ENCODE results near the gene ZNF124. TPM values are rescaled to one million over a fixed set of nuclear protein-coding genes. Genes with fewer than 3 reads are reported as not detected.

Gene ZNF124
- total and polyA plus RNA-seq, 2 of the 13 experiments (the other 11 are each of a cell fraction or from before 2014, with no cell fraction given): 9.7 to 134 TPM

GRCh38 chr1:247113733-247114271 lies 58.0 kb downstream of the ZNF124 start (continued):
- TF ChIP-seq PATZ1 (CRISPR knock-in tag; IDR thresholded peaks at IDR 0.05) (no peak), TEAD2 (CRISPR knock-in tag; IDR thresholded peaks at IDR 0.05) (no peak), NR2F6 (IDR thresholded peaks at IDR 0.05) (peak; percentile 34; the same call in 1 of the 2 replicates), NR2F6 (CRISPR knock-in tag; IDR thresholded peaks at IDR 0.05) (peak; percentile 50; the same call in 1 of the 2 replicates), ZFP36L2 (CRISPR knock-in tag; IDR thresholded peaks at IDR 0.05) (no peak), ZMAT3 (CRISPR knock-in tag; conservative IDR thresholded peaks at IDR 0.05) (no peak), MEIS1 (CRISPR knock-in tag; IDR thresholded peaks at IDR 0.05; ENCODE audit: borderline replicate concordance) (no peak), YEATS2 (CRISPR knock-in tag; IDR thresholded peaks at IDR 0.05; ENCODE audit: borderline replicate concordance) (no peak), PHF21A (CRISPR knock-in tag; IDR thresholded peaks at IDR 0.05) (0 out of 2 replicates have a peak, but pooled peaks have one; percentile 18), ZNF576 (CRISPR knock-in tag; IDR thresholded peaks at IDR 0.05) (no peak), DPF2 (CRISPR knock-in tag; IDR thresholded peaks at IDR 0.05; ENCODE audit: borderline replicate concordance, low read depth) (no peak), HNF4A (CRISPR knock-in tag; IDR thresholded peaks at IDR 0.05) (0 out of 2 replicates have a peak, but pooled peaks have one; percentile 10), TFAP4 (IDR thresholded peaks at IDR 0.05; ENCODE audit: borderline replicate concordance, low read depth) (peak; percentile 36; the same call in 1 of the 2 replicates), TBX2 (CRISPR knock-in tag; IDR thresholded peaks at IDR 0.05; ENCODE audit: borderline replicate concordance) (0 out of 2 replicates have a peak, but pooled peaks have one; percentile 33), KLF13 (CRISPR knock-in tag; IDR thresholded peaks at IDR 0.05) (no peak), ISX (CRISPR knock-in tag; conservative IDR thresholded peaks at IDR 0.05) (no peak), RFXANK (CRISPR knock-in tag; IDR thresholded peaks at IDR 0.05) (no peak), KDM5A (IDR thresholded peaks at IDR 0.05; ENCODE audit: borderline replicate concordance, low read length) (no peak), ZNF891 (CRISPR knock-in tag; IDR thresholded peaks at IDR 0.05) (no peak), EP300 (IDR thresholded peaks at IDR 0.05; ENCODE audit: low read depth in 2 of 2, low read length in 2 of 2) (no peak), EP300 (CRISPR knock-in tag; IDR thresholded peaks at IDR 0.05; ENCODE audit: borderline replicate concordance) (no peak), ZNF546 (CRISPR knock-in tag; conservative IDR thresholded peaks at IDR 0.05) (0 out of 2 replicates have a peak, but pooled peaks have one; percentile 40), KLF15 (CRISPR knock-in tag; IDR thresholded peaks at IDR 0.05; ENCODE audit: borderline replicate concordance) (no peak)
- TF ChIP-seq, protein P1, sequence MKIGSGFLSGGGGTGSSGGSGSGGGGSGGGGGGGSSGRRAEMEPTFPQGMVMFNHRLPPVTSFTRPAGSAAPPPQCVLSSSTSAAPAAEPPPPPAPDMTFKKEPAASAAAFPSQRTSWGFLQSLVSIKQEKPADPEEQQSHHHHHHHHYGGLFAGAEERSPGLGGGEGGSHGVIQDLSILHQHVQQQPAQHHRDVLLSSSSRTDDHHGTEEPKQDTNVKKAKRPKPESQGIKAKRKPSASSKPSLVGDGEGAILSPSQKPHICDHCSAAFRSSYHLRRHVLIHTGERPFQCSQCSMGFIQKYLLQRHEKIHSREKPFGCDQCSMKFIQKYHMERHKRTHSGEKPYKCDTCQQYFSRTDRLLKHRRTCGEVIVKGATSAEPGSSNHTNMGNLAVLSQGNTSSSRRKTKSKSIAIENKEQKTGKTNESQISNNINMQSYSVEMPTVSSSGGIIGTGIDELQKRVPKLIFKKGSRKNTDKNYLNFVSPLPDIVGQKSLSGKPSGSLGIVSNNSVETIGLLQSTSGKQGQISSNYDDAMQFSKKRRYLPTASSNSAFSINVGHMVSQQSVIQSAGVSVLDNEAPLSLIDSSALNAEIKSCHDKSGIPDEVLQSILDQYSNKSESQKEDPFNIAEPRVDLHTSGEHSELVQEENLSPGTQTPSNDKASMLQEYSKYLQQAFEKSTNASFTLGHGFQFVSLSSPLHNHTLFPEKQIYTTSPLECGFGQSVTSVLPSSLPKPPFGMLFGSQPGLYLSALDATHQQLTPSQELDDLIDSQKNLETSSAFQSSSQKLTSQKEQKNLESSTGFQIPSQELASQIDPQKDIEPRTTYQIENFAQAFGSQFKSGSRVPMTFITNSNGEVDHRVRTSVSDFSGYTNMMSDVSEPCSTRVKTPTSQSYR (CRISPR knock-in tag; IDR thresholded peaks at IDR 0.05; ENCODE audit: borderline replicate concordance): no peak
- TF ChIP-seq, protein P2, sequence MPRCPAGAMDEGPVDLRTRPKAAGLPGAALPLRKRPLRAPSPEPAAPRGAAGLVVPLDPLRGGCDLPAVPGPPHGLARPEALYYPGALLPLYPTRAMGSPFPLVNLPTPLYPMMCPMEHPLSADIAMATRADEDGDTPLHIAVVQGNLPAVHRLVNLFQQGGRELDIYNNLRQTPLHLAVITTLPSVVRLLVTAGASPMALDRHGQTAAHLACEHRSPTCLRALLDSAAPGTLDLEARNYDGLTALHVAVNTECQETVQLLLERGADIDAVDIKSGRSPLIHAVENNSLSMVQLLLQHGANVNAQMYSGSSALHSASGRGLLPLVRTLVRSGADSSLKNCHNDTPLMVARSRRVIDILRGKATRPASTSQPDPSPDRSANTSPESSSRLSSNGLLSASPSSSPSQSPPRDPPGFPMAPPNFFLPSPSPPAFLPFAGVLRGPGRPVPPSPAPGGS (CRISPR knock-in tag; IDR thresholded peaks at IDR 0.05): no peak

Data from HepG2 (cell line).